OCI-LY1 (cell line): ENCODE data around the gene ADAM17.

Experiments
- H2AFZ ChIP-seq: fragments of 200-600 bp; sonication (generic), shearing (Covaris generic); 2 replicates; pipeline ENCODE4 v1.6.0; 2014; ENCODE audit warnings: antibody characterized with exemption, mild to moderate bottlenecking, low read length
- H3F3A ChIP-seq: fragments of 200-600 bp; sonication (generic), shearing (Covaris generic); 2 replicates; pipeline ENCODE4 v1.6.0; 2014; ENCODE audit warnings: mild to moderate bottlenecking, antibody characterized with exemption, low read length, moderate library complexity; ENCODE audit not compliant: insufficient read depth
- H3K27ac ChIP-seq: fragments of 200-600 bp; sonication (generic); 2 replicates; pipeline ENCODE4 v1.5.1; 2014; ENCODE audit warnings: low read length, mixed run types, mild to moderate bottlenecking, low read depth; ENCODE audit not compliant: poor library complexity, severe bottlenecking
- H3K27me3 ChIP-seq: fragments of 200-600 bp; sonication (generic); 2 replicates; pipeline ENCODE4 v1.6.0; 2014; ENCODE audit warnings: antibody characterized with exemption, mild to moderate bottlenecking, low read length, moderate library complexity; ENCODE audit not compliant: insufficient read depth
- H3K36me3 ChIP-seq: fragments of 200-600 bp; sonication (generic); 2 replicates; pipeline ENCODE4 v1.6.1; 2014; ENCODE audit warnings: mild to moderate bottlenecking, antibody characterized with exemption, low read length, moderate library complexity, mixed read lengths; ENCODE audit not compliant: insufficient read depth
- H3K4me1 ChIP-seq: fragments of 200-600 bp; sonication (generic); 2 replicates; pipeline ENCODE4 v1.5.1; 2014; ENCODE audit warnings: mild to moderate bottlenecking, low read length, moderate library complexity; ENCODE audit not compliant: insufficient read depth, severe bottlenecking
- H3K4me2 ChIP-seq: fragments of 200-600 bp; sonication (generic), shearing (Covaris generic); 2 replicates; pipeline ENCODE4 v1.6.1; 2014; ENCODE audit warnings: low read length
- H3K4me3 ChIP-seq: fragments of 200-600 bp; sonication (generic); 2 replicates; pipeline ENCODE4 v1.5.1; 2014; ENCODE audit warnings: low read length, low read depth, mild to moderate bottlenecking, mixed read lengths; ENCODE audit not compliant: poor library complexity, severe bottlenecking
- H3K79me2 ChIP-seq: fragments of 200-600 bp; shearing (Covaris generic); 2 replicates; pipeline ENCODE4 v1.6.1; 2016; ENCODE audit warnings: mixed run types, low read length, mixed read lengths; ENCODE audit not compliant: insufficient read depth
- H3K9ac ChIP-seq: fragments of 200-600 bp; sonication (generic), shearing (Covaris generic); 2 replicates; pipeline ENCODE4 v1.6.1; 2014; ENCODE audit warnings: mild to moderate bottlenecking, low read length, mixed read lengths
- H3K9me2 ChIP-seq: fragments of 200-600 bp; sonication (generic), shearing (Covaris generic); 2 replicates; pipeline ENCODE4 v1.6.1; 2014; ENCODE audit warnings: low read depth, mild to moderate bottlenecking, low read length, mixed read lengths
- H3K9me3 ChIP-seq: fragments of 200-600 bp; shearing (Covaris generic); 2 replicates; pipeline ENCODE4 v1.6.1; 2014; ENCODE audit warnings: low read length, mixed read lengths
- H4K20me1 ChIP-seq: fragments of 200-600 bp; sonication (generic), shearing (Covaris generic); 2 replicates; pipeline ENCODE4 v1.6.0; 2016; ENCODE audit warnings: mild to moderate bottlenecking, low read length; ENCODE audit not compliant: insufficient read depth
- CTCF ChIP-seq: fragments of 200-600 bp; sonication (generic), shearing (Covaris generic); IDR thresholded peaks from 2 replicates; pipeline ENCODE4 v1.5.1; 2017; ENCODE audit warnings: mild to moderate bottlenecking, antibody characterized with exemption, low read length, moderate library complexity, mixed read lengths
- EZH2 ChIP-seq: fragments of 200-600 bp; sonication (generic), shearing (Covaris generic); IDR thresholded peaks from 2 replicates; pipeline ENCODE4 v1.8.0; 2017; ENCODE audit warnings: borderline replicate concordance, mixed run types, mild to moderate bottlenecking, antibody characterized with exemption, low read length, moderate library complexity, mixed read lengths

The ADAM17 gene

GRCh38 chr2:9594366-9595054 lies 38.9 kb upstream of the ADAM17 start:
- TF ChIP-seq CTCF, result no peak
- no peak for TF ChIP-seq EZH2
- H3K27me3 ChIP-seq, result no peaks in the 10 kb centered on the region
- no peak overlapping the region for H3K4me3 ChIP-seq
- no peak overlapping the region for H2AFZ ChIP-seq
- H3K36me3 ChIP-seq, result peaks cover 58% of the 10 kb centered on the region
- H3K4me2 ChIP-seq, result no peak overlapping the region
- no peaks in the 10 kb centered on the region for H3K9me2 ChIP-seq
- H3K9me3 ChIP-seq, result peaks cover 4% of the 10 kb centered on the region; the same call in 1 of the 2 replicates
- H3K27ac ChIP-seq, result no peak overlapping the region
- no peaks in the 10 kb centered on the region for H3F3A ChIP-seq
- no peaks in the 10 kb centered on the region for H4K20me1 ChIP-seq
- H3K4me1 ChIP-seq, result peaks cover 6% of the 10 kb centered on the region
- peaks cover 49% of the 10 kb centered on the region for H3K79me2 ChIP-seq
- no peak overlapping the region for H3K9ac ChIP-seq

- no peak overlapping the region for H3K9ac ChIP-seq
- peaks cover 6% of the 10 kb centered on the region for H3K4me1 ChIP-seq
- no peaks in the 10 kb centered on the region for H4K20me1 ChIP-seq
- no peak overlapping the region for H3K27ac ChIP-seq
- peaks cover 43% of the 10 kb centered on the region for H3K79me2 ChIP-seq
- no peak overlapping the region for H2AFZ ChIP-seq
- no peaks in the 10 kb centered on the region for H3K27me3 ChIP-seq
- peaks cover 58% of the 10 kb centered on the region for H3K36me3 ChIP-seq
- H3K9me3 ChIP-seq, result no peaks in the 10 kb centered on the region
- TF ChIP-seq EZH2 (no peak), CTCF (no peak)
- no peak overlapping the region for H3K4me3 ChIP-seq
- H3F3A ChIP-seq, result no peaks in the 10 kb centered on the region
- H3K4me2 ChIP-seq, result no peak overlapping the region
- no peaks in the 10 kb centered on the region for H3K9me2 ChIP-seq
These were observed 38.3 kb upstream of the ADAM17 start for GRCh38 chr2:9593925-9594324.

- no peaks in the 10 kb centered on the region for H4K20me1 ChIP-seq
- H3K4me3 ChIP-seq, result no peak overlapping the region
- no peak overlapping the region for H3K27ac ChIP-seq
- peaks cover 6% of the 10 kb centered on the region for H3K4me1 ChIP-seq
- no peak overlapping the region for H3K9ac ChIP-seq
- no peak for TF ChIP-seq EZH2
- no peak for TF ChIP-seq CTCF
- H3K36me3 ChIP-seq, result peaks cover 59% of the 10 kb centered on the region
- H3K9me2 ChIP-seq, result no peaks in the 10 kb centered on the region
- no peaks in the 10 kb centered on the region for H3F3A ChIP-seq
- H2AFZ ChIP-seq, result no peak overlapping the region
- H3K9me3 ChIP-seq, result no peaks in the 10 kb centered on the region
- no peaks in the 10 kb centered on the region for H3K27me3 ChIP-seq
- H3K79me2 ChIP-seq, result peaks cover 33% of the 10 kb centered on the region
- no peak overlapping the region for H3K4me2 ChIP-seq
These were observed 37.1 kb upstream of the ADAM17 start for GRCh38 chr2:9592699-9593098.
